Measurements from ENCODE around the gene SFTA2. TPM values are rescaled to one million over a fixed set of nuclear protein-coding genes. Genes with fewer than 3 reads are reported as not detected.

SFTA2 gene
- total RNA-seq, 1 donor from 2014 or later, result not detected

GRCh38 chr6:30883685-30884520, 48.1 kb downstream of the SFTA2 start, which contains the start of gene DDR1:
Gene DDR1, plus strand, starts transcription at chr6:30884519. Its CDS starts 4,211 bp downstream, at chr6:30888730.
- Histone ChIP-seq H3K4me3 (peak within 1 kb of the TSS; percentile 74), H3K79me2 (ENCODE audit: low read depth) (peaks cover 81% of the 10 kb centered on the region), H3K4me1 (peaks cover 51% of the 10 kb centered on the region), H3F3A (ENCODE audit: low read depth) (peaks cover 77% of the 10 kb centered on the region), H2AFZ (replicated peaks) (no peak within 1 kb of the TSS), H3K9me3 (ENCODE audit: low read depth) (no peaks in the 10 kb centered on the region), H3K4me2 (peak within 1 kb of the TSS; percentile 99), H3K9ac (peak within 1 kb of the TSS; percentile 77), H4K20me1 (ENCODE audit: low read depth) (peaks cover 52% of the 10 kb centered on the region), H3K36me3 (peaks cover 4% of the 10 kb centered on the region), H3K27ac (peak within 1 kb of the TSS; percentile 91), H3K27me3 (no peaks in the 10 kb centered on the region)
- Mint-ChIP-seq H3K4me1 (peaks cover 72% of the 10 kb centered on the region), H3K27me3 (ENCODE audit: insufficient read depth, low read depth) (peaks cover 15% of the 10 kb centered on the region), H3K4me3 (peak within 1 kb of the TSS; percentile 97), H3K36me3 (peaks cover 5% of the 10 kb centered on the region), H3K9me3 (no peaks in the 10 kb centered on the region), H3K27ac (peak within 1 kb of the TSS; percentile 100)
- DNase-seq (ENCODE audit: low spot score), result peak; percentile 76
- TF ChIP-seq EZH2phosphoT487 (IDR thresholded peaks at IDR 0.05) (no peak), EZH2 (IDR thresholded peaks at IDR 0.05) (no peak), CTCF (IDR thresholded peaks at IDR 0.05) (no peak)

GRCh38 chr6:30882759-30883684, 48.9 kb downstream of the SFTA2 start:
- Histone ChIP-seq H2AFZ (replicated peaks) (no peak overlapping the region), H3K27ac (peak overlapping the region; percentile 91), H3K27me3 (no peaks in the 10 kb centered on the region), H3K9ac (peak overlapping the region; percentile 77), H4K20me1 (ENCODE audit: low read depth) (peaks cover 44% of the 10 kb centered on the region), H3F3A (ENCODE audit: low read depth) (peaks cover 85% of the 10 kb centered on the region), H3K4me3 (peak overlapping the region; percentile 74), H3K79me2 (ENCODE audit: low read depth) (peaks cover 72% of the 10 kb centered on the region), H3K36me3 (peaks cover 4% of the 10 kb centered on the region), H3K4me1 (peaks cover 53% of the 10 kb centered on the region), H3K9me3 (ENCODE audit: low read depth) (no peaks in the 10 kb centered on the region), H3K4me2 (peak overlapping the region; percentile 99)
- Mint-ChIP-seq H3K4me3 (peak overlapping the region; percentile 97), H3K36me3 (peaks cover 3% of the 10 kb centered on the region), H3K4me1 (peaks cover 74% of the 10 kb centered on the region), H3K27me3 (ENCODE audit: insufficient read depth, low read depth) (peaks cover 16% of the 10 kb centered on the region), H3K9me3 (no peaks in the 10 kb centered on the region), H3K27ac (peak overlapping the region; percentile 99)
- TF ChIP-seq EZH2phosphoT487 (IDR thresholded peaks at IDR 0.05) (no peak), CTCF (IDR thresholded peaks at IDR 0.05) (no peak), EZH2 (IDR thresholded peaks at IDR 0.05) (no peak)
- DNase-seq (ENCODE audit: low spot score), result peak; percentile 82

- H2AFZ ChIP-seq (replicated peaks), result no peak overlapping the region
- H3K36me3 ChIP-seq, result peaks cover under 1% of the 10 kb centered on the region
- Mint-ChIP-seq H3K27ac (peak overlapping the region; percentile 99), H3K4me1 (peaks cover 74% of the 10 kb centered on the region), H3K9me3 (no peaks in the 10 kb centered on the region), H3K36me3 (peaks cover 3% of the 10 kb centered on the region), H3K4me3 (peak overlapping the region; percentile 97), H3K27me3 (ENCODE audit: insufficient read depth, low read depth) (peaks cover 16% of the 10 kb centered on the region)
- peaks cover 36% of the 10 kb centered on the region for H4K20me1 ChIP-seq (ENCODE audit: low read depth)
- H3K4me1 ChIP-seq, result peaks cover 51% of the 10 kb centered on the region
- H3K27ac ChIP-seq, result peak overlapping the region; percentile 91
- peaks cover 88% of the 10 kb centered on the region for H3F3A ChIP-seq (ENCODE audit: low read depth)
- no peak for TF ChIP-seq EZH2 (IDR thresholded peaks at IDR 0.05)
- H3K9ac ChIP-seq, result peak overlapping the region; percentile 38
- peak overlapping the region; percentile 74 for H3K4me3 ChIP-seq
- DNase-seq (ENCODE audit: low spot score), result peak; percentile 75
- H3K27me3 ChIP-seq, result no peaks in the 10 kb centered on the region
- H3K79me2 ChIP-seq (ENCODE audit: low read depth), result peaks cover 64% of the 10 kb centered on the region
- peak overlapping the region; percentile 99 for H3K4me2 ChIP-seq
- no peaks in the 10 kb centered on the region for H3K9me3 ChIP-seq (ENCODE audit: low read depth)
Measured at GRCh38 chr6:30882204-30882758, 49.7 kb downstream of the SFTA2 start.
